Activated T-cell treated with anti-CD3 and anti-CD28 coated beads, Interleukin-2, amount 50 U/mL, for 4 hours (primary cell): ENCODE measurements around the gene JAK1. TPM values are rescaled to one million over a fixed set of nuclear protein-coding genes. Genes with fewer than 3 reads are reported as not detected.

Experiments
- ATAC-seq, 2 donors: fragments of 200-7000 bp; cut with Tn5 transposase; one replicate each; pipeline ENCODE4 v1.10.0; 2021
- DNase-seq: peaks from one replicate; pipeline ENCODE4 v3.0.0-alpha.2; 2020
- H3K27me3 Mint-ChIP-seq: one replicate; pipeline ENCODE4 v1.8.0; 2021; ENCODE audit warnings: low read depth, mixed read lengths
- H3K36me3 Mint-ChIP-seq: one replicate; pipeline ENCODE4 v1.8.0; 2022; ENCODE audit warnings: mixed read lengths; ENCODE audit not compliant: insufficient read depth
- H3K4me1 Mint-ChIP-seq: one replicate; pipeline ENCODE4 v1.8.0; 2021; ENCODE audit warnings: low read depth, mixed read lengths
- H3K4me3 Mint-ChIP-seq: one replicate; pipeline ENCODE4 v1.8.0; 2021; ENCODE audit warnings: mild to moderate bottlenecking, moderate library complexity, mixed read lengths
- H3K9me3 Mint-ChIP-seq: one replicate; pipeline ENCODE4 v1.8.0; 2021; ENCODE audit warnings: mixed read lengths
- total RNA-seq, 3 donors: library from RNA; stranded (reverse); gene quantifications; one replicate each; pipeline ENCODE4 v1.2.1, GENCODE V29; 2021

JAK1 gene
- total RNA-seq, 3 donors from 2014 or later = 70.3 to 87.5 (median 85.1) TPM

DNA sequence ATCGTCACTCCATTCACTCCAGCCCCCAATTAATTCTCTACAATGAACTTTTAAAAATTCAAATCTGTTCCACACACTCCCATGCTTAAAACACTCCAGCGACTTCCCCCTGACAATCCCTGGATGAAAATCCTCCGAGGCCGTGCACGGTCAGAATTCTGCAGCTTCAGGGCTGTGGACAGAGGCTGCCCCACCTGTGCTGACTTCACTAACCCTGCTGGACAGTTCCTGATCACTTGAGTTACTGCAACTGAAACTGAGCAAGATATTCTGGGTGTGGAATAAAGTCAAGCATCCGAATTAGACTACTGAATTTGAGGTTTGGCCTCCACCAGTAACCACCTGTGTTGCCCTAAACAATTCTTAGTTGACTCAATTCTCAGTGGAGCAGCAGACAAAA, 1.0 kb upstream of the JAK1 start:
- Mint-ChIP-seq H3K4me3 (peak overlapping the region; percentile 88), H3K4me1 (peaks cover 41% of the 10 kb centered on the region), H3K36me3 (peaks cover 1% of the 10 kb centered on the region), H3K9me3 (no peaks in the 10 kb centered on the region), H3K27me3 (no peaks in the 10 kb centered on the region)
- ATAC-seq (no peak), DNase-seq (no peak)

DNA sequence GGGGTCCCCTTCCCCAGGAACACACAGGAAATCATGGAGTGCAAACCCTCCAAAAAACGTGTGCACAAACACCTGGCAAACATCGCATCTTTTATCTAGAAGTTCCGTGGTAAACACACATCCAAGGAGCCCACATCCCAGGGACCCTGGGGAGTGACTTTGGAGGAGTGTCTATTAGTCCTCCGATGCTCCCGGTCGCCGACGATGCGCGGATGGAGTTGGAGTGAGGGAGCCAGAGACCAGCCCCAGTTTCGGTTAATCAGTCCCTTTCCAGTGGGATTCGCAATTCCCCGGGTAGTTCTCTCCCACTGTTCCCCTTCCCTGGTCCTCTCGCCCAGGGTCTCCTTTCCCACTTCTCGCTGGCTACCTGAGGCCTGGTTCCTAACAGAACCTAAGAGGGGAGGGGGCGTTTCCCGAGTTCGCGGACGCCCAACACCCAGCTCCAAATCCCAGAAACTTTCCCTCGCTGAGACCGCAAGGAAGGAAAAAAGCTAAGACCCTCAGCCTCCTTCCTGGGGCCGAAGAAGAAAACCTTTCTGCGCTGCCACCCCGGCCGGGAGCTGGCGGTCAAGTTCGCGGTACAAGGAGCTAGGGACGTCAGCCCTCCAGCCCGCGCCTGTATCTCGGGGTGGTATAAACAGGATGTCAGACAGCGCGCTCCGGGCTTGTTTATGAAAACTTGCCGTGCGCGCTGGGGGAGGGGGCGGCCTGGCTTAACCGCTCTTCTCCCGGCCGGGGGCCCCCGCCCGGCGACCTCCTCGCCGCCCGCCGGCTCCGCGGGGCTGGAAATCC, 787 bp downstream of the JAK1 start:
- H3K4me3 Mint-ChIP-seq = peak overlapping the region; percentile 92
- H3K4me1 Mint-ChIP-seq = peaks cover 41% of the 10 kb centered on the region
- ATAC-seq (peak; percentile 51 to 59), DNase-seq (peak; percentile 60)
- H3K27me3 Mint-ChIP-seq = no peaks in the 10 kb centered on the region
- no peaks in the 10 kb centered on the region for H3K9me3 Mint-ChIP-seq
- H3K36me3 Mint-ChIP-seq = peaks cover 12% of the 10 kb centered on the region

- no peaks in the 10 kb centered on the region for H3K9me3 Mint-ChIP-seq
- no peaks in the 10 kb centered on the region for H3K27me3 Mint-ChIP-seq
- peaks cover 12% of the 10 kb centered on the region for H3K36me3 Mint-ChIP-seq
- no peak for DNase-seq
- peak overlapping the region; percentile 92 for H3K4me3 Mint-ChIP-seq
- no peak for ATAC-seq
- peaks cover 41% of the 10 kb centered on the region for H3K4me1 Mint-ChIP-seq
Observed at GRCh38 chr1:64963466-64963865, 2.9 kb downstream of the JAK1 start.

- no peak for ATAC-seq
- Mint-ChIP-seq H3K4me1 (peaks cover 34% of the 10 kb centered on the region), H3K27me3 (no peaks in the 10 kb centered on the region), H3K9me3 (no peaks in the 10 kb centered on the region), H3K4me3 (peak overlapping the region; percentile 73), H3K36me3 (peaks cover 12% of the 10 kb centered on the region)
- DNase-seq = peak; percentile 9
Observed at GRCh38 chr1:64962441-64962840, 3.9 kb downstream of the JAK1 start.

- no peak for DNase-seq
- peaks cover 12% of the 10 kb centered on the region for H3K36me3 Mint-ChIP-seq
- H3K4me1 Mint-ChIP-seq = peaks cover 29% of the 10 kb centered on the region
- no peak for ATAC-seq
- H3K9me3 Mint-ChIP-seq = no peaks in the 10 kb centered on the region
- H3K27me3 Mint-ChIP-seq = no peaks in the 10 kb centered on the region
- H3K4me3 Mint-ChIP-seq = peak overlapping the region; percentile 73
Observed at GRCh38 chr1:64961923-64962322, 4.4 kb downstream of the JAK1 start.

DNA sequence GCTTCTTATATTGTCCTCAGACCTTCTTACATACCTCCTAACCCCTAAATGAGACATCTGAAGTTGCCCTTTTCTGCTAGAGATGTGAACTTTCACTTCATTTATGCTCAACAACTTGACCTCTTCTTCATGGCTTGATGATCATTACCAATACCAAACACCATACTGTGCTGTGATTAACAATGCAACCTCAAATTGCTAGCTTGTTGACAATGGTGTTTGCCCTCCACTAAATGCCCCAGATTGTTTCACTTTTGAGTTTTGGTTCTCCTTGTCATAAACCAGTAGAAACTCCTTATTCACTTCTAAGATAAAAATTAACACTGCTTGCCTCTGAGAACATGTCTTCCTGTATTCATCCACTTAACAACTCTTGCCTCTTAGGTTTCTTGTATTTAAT, 5.6 kb downstream of the JAK1 start:
- Mint-ChIP-seq H3K27me3 (no peaks in the 10 kb centered on the region), H3K36me3 (peaks cover 12% of the 10 kb centered on the region), H3K4me3 (peak overlapping the region; percentile 61), H3K4me1 (peaks cover 26% of the 10 kb centered on the region), H3K9me3 (no peaks in the 10 kb centered on the region)
- ATAC-seq = peak; percentile 49 to 51
- DNase-seq = no peak

GRCh38 chr1:64959986-64960385, 6.4 kb downstream of the JAK1 start:
- no peak for DNase-seq
- peaks cover 20% of the 10 kb centered on the region for H3K4me1 Mint-ChIP-seq
- no peaks in the 10 kb centered on the region for H3K27me3 Mint-ChIP-seq
- peaks cover 12% of the 10 kb centered on the region for H3K36me3 Mint-ChIP-seq
- no peaks in the 10 kb centered on the region for H3K9me3 Mint-ChIP-seq
- ATAC-seq = no peak
- peak overlapping the region; percentile 61 for H3K4me3 Mint-ChIP-seq

GRCh38 chr1:64956733-64957441, 9.5 kb downstream of the JAK1 start:
- DNase-seq (no peak), ATAC-seq (peak; percentile 73 to 74)
- peaks cover 10% of the 10 kb centered on the region for H3K36me3 Mint-ChIP-seq
- H3K4me3 Mint-ChIP-seq = no peak overlapping the region
- no peaks in the 10 kb centered on the region for H3K9me3 Mint-ChIP-seq
- H3K4me1 Mint-ChIP-seq = peaks cover 25% of the 10 kb centered on the region
- no peaks in the 10 kb centered on the region for H3K27me3 Mint-ChIP-seq

GRCh38 chr1:64956010-64956640, 10.2 kb downstream of the JAK1 start:
- Mint-ChIP-seq H3K4me3 (no peak overlapping the region), H3K4me1 (peaks cover 30% of the 10 kb centered on the region), H3K9me3 (no peaks in the 10 kb centered on the region), H3K36me3 (peaks cover 5% of the 10 kb centered on the region), H3K27me3 (no peaks in the 10 kb centered on the region)
- peak; percentile 29 to 35 for ATAC-seq
- no peak for DNase-seq

DNA sequence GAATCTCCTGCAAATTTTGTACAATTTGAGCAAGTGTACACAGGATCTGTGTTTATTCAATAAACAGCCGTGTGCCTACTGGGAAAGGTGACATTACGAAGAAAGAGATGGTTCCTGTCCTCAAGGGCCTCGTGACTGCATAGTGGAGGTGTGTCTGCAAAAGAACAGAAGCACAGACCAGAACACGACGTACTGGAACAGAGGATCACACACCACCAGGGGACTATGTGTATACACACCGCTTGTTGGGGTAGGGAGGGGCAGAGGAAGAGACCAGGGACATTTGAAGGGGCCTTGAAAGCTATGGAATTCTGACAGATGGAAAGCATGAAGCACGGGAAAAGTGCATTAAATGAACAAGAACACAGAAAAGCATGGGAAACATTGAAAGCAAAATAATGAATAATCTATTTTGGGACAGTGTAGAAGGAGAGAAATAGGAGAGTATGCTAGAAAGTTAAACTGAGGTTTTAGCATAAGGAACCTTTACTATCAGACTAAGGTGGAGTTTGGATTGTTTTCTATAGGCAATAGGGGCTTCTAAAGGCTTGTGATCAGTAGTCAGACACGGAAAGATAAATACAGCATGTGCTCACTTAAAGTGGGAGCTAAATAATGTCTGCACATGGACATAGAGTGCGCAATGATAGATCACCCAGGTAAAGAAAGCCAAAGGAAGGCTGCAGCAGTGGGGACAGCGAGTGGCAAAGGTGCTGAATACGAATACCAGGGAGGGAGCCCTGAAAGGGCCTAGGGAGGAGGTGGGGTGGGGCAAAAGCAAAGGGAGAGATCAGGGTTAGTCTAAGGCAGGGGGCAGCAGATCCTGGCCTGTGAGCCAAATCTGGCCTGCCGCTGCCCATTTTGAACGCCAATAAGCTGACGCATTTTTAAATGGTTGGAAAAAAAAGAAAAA, 11.0 kb downstream of the JAK1 start:
- H3K36me3 Mint-ChIP-seq = no peaks in the 10 kb centered on the region
- DNase-seq = no peak
- H3K4me3 Mint-ChIP-seq = no peak overlapping the region
- no peak for ATAC-seq
- H3K9me3 Mint-ChIP-seq = no peaks in the 10 kb centered on the region
- no peaks in the 10 kb centered on the region for H3K27me3 Mint-ChIP-seq
- H3K4me1 Mint-ChIP-seq = peaks cover 38% of the 10 kb centered on the region

GRCh38 chr1:64953241-64953640, 13.1 kb downstream of the JAK1 start:
- H3K9me3 Mint-ChIP-seq = no peaks in the 10 kb centered on the region
- H3K4me3 Mint-ChIP-seq = no peak overlapping the region
- H3K36me3 Mint-ChIP-seq = no peaks in the 10 kb centered on the region
- DNase-seq = no peak
- no peaks in the 10 kb centered on the region for H3K27me3 Mint-ChIP-seq
- H3K4me1 Mint-ChIP-seq = peaks cover 56% of the 10 kb centered on the region
- ATAC-seq = no peak

DNA sequence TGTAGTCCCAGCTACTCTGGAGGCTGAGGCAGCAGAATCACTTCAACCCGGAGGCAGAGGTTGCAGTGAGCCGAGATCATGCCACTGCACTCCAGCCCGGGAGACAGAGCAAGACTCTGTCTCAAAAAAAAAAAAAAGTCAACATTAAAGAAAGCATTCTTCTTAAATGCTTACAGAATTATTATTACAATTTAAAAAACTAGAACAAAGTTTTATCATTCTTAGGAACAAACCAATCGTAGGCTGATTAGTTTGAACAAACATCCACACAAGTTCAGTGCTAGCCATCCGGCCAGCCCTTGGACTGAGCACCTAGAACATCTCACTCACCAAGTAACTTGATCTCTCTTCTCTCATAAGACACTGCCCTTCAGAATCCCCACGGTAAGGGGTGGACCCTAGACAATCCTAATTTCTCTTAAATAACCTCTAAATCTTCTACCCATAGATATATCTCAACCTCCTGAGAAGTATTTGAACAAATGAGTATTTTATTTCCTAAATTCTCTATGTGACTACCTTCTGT, 16.0 kb downstream of the JAK1 start:
- H3K9me3 Mint-ChIP-seq = no peaks in the 10 kb centered on the region
- H3K4me3 Mint-ChIP-seq = peak overlapping the region; percentile 24
- H3K4me1 Mint-ChIP-seq = peaks cover 78% of the 10 kb centered on the region
- no peaks in the 10 kb centered on the region for H3K36me3 Mint-ChIP-seq
- H3K27me3 Mint-ChIP-seq = no peaks in the 10 kb centered on the region
- DNase-seq (no peak), ATAC-seq (no peak)

- DNase-seq = peak; percentile 54
- H3K4me1 Mint-ChIP-seq = peaks cover 82% of the 10 kb centered on the region
- peak overlapping the region; percentile 49 for H3K4me3 Mint-ChIP-seq
- no peaks in the 10 kb centered on the region for H3K9me3 Mint-ChIP-seq
- H3K27me3 Mint-ChIP-seq = no peaks in the 10 kb centered on the region
- peak; percentile 77 to 81 for ATAC-seq
- H3K36me3 Mint-ChIP-seq = peaks cover 2% of the 10 kb centered on the region
Observed at GRCh38 chr1:64948905-64949833, 17.2 kb downstream of the JAK1 start.
